C1 segment of cervical spinal cord (tissue), 14 donors: ENCODE data around the gene SACM1L.
"Not testable (repeated sequence)": the region's sequence is repeated elsewhere in the genome, so short reads cannot be mapped to it uniquely, and the experiment has no call there.

ENCODE experiments used
- DNase-seq, 14 donors: peaks; one replicate each; lab custom pipeline; 2025; lab: John Stamatoyannopoulos, UW

The SACM1L gene

GRCh38 chr3:45741247-45741646 is 52.1 kb downstream of the SACM1L start:
- no peak for DNase-seq

GRCh38 chr3:45741742-45742460 is 52.7 kb downstream of the SACM1L start:
- no peak for DNase-seq

- no peak for DNase-seq
These were observed 53.4 kb downstream of the SACM1L start for GRCh38 chr3:45742461-45743089.

GRCh38 chr3:45746165-45746776 is 57.1 kb downstream of the SACM1L start:
- DNase-seq = no peak

GRCh38 chr3:45746777-45747622 is 57.8 kb downstream of the SACM1L start:
- no peak for DNase-seq

- DNase-seq = no peak
These were observed 58.9 kb downstream of the SACM1L start for GRCh38 chr3:45748068-45748467.

GRCh38 chr3:45749036-45749600 is 59.9 kb downstream of the SACM1L start:
- DNase-seq = not testable (repeated sequence)

- no peak for DNase-seq
These were observed 60.7 kb downstream of the SACM1L start for GRCh38 chr3:45749880-45750279.

GRCh38 chr3:45751537-45752242 is 62.5 kb downstream of the SACM1L start:
- peak in 1 of 14 donors; percentile 38 for DNase-seq

GRCh38 chr3:45753095-45753494 is 63.9 kb downstream of the SACM1L start:
- DNase-seq = no peak

- no peak for DNase-seq
These were observed 65.3 kb downstream of the SACM1L start for GRCh38 chr3:45754461-45754860.

- DNase-seq = no peak
These were observed 66.9 kb downstream of the SACM1L start for GRCh38 chr3:45756055-45756454.

GRCh38 chr3:45757141-45757540 is 67.9 kb downstream of the SACM1L start:
- not testable (repeated sequence) for DNase-seq

GRCh38 chr3:45758871-45759270 is 69.7 kb downstream of the SACM1L start:
- DNase-seq = no peak

GRCh38 chr3:45759851-45760250 is 70.7 kb downstream of the SACM1L start:
- no peak for DNase-seq

- DNase-seq = peak in 2 of 14 donors; percentile 11 to 19
These were observed 71.9 kb downstream of the SACM1L start for GRCh38 chr3:45760878-45761711.

GRCh38 chr3:45761831-45762230 is 72.6 kb downstream of the SACM1L start:
- DNase-seq = no peak

GRCh38 chr3:45762647-45763302 is 73.6 kb downstream of the SACM1L start:
- DNase-seq = no peak

- DNase-seq = no peak
These were observed 74.1 kb downstream of the SACM1L start for GRCh38 chr3:45763303-45763675.
